Mucosa of descending colon (tissue), 3 donors: ENCODE data around the gene ETV4. TPM values are rescaled to one million over a fixed set of nuclear protein-coding genes. Genes with fewer than 3 reads are reported as not detected.

Experiments
- ATAC-seq: fragments of 200-7000 bp; cut with Tn5 transposase; one replicate; pipeline ENCODE4 v1.9.1; 2020; ENCODE audit warnings: mild to moderate bottlenecking, moderate library complexity
- DNase-seq, 3 donors: peaks; one replicate each; pipeline ENCODE4 v3.0.0-alpha.2; 2020
- H3K36me3 ChIP-seq: fragments of 200-600 bp; one replicate; pipeline ENCODE4 v1.8.0; 2021; ENCODE audit warnings: low read depth, mild to moderate bottlenecking
- H3K4me1 ChIP-seq: fragments of 200-600 bp; one replicate; pipeline ENCODE4 v1.8.0; 2021; ENCODE audit warnings: low read depth, mild to moderate bottlenecking
- H3K4me3 ChIP-seq: fragments of 200-600 bp; one replicate; pipeline ENCODE4 v1.8.0; 2021; ENCODE audit warnings: mild to moderate bottlenecking
- H3K9me3 ChIP-seq: fragments of 200-600 bp; one replicate; pipeline ENCODE4 v1.8.0; 2021; ENCODE audit warnings: mild to moderate bottlenecking
- CTCF ChIP-seq: fragments of 200-600 bp; IDR thresholded peaks from one replicate; pipeline ENCODE4 v1.8.0; 2022; ENCODE audit warnings: antibody characterized with exemption, mild to moderate bottlenecking
- intact Hi-C, 2 donors: fragments of 100-400 bp; cut with DNase I in 1 of 2; cut with micrococcal nuclease in 1 of 2; formaldehyde crosslinking; loops; one replicate each; pipeline versions ENCODE4 v1.11.0 to v1.11.1; 2022; cut with DNase I, micrococcal nuclease
- total RNA-seq, 3 donors: library from RNA; stranded (reverse); fragmentation: NEBNext Ultra II Directional in 2 of 3; extraction: Animal tissue kit (Norgen Biotek cat#: 25700) in 2 of 3; gene quantifications; one replicate each; pipeline versions ENCODE4 v1.2.1 to v1.2.4, GENCODE V29; 2021 to 2023
- donor health status: DM: no; HTN: no; CAD: no; lungs with moderate emphysema.
- donor health status: DM: no; HTN: no; CAD: no.
- donor health status: DM: no; HTN: yes; CAD: no.

Gene ETV4
- total RNA-seq, 3 donors from 2014 or later: 0.67 to 0.72 (median 0.70) TPM

DNA sequence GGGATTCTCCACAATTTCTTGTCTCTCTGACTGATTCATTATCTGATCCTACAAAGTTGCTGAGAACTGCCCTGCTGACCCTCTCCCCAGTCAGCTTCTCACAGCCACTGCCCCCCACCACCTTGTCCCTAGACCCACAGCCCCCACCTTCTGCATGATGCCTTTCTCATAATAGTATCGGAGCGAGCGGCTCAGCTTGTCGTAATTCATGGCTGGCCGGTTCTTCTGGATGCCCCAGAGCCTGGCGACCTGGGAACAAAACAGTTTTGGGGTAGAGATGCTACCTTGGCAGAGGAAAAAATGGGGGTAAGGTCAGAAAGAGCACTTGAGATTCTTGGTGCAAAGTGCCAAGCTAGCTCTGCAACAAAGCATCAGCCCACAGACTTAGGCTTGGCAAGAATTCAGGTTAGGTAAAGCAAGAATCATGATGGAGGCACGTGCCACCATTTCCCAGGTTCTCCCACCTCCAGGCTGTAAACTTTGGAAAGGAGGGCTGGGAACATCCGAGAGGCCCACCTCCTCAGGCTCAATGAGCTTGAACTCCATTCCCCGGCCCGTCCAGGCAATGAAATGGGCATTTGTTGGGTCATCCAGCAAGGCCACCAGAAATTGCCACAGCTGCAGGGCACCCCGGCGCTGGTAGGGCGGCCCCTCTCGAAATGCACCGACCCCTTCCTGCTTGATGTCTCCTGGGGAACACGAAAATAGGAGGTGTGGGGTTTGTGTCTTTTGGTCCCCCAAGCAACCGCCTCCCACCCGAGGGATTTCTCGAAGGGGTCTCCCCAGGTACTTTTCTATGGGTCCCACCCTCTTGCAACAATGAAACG, 16.9 kb downstream of the ETV4 start:
- Histone ChIP-seq H3K4me3 (no peak overlapping the region), H3K36me3 (peaks cover 8% of the 10 kb centered on the region), H3K4me1 (peaks cover 19% of the 10 kb centered on the region), H3K9me3 (no peaks in the 10 kb centered on the region)
- intact Hi-C loops: no loop called here
- no peak for ATAC-seq
- TF ChIP-seq CTCF: no peak
- DNase-seq: no peak

DNA sequence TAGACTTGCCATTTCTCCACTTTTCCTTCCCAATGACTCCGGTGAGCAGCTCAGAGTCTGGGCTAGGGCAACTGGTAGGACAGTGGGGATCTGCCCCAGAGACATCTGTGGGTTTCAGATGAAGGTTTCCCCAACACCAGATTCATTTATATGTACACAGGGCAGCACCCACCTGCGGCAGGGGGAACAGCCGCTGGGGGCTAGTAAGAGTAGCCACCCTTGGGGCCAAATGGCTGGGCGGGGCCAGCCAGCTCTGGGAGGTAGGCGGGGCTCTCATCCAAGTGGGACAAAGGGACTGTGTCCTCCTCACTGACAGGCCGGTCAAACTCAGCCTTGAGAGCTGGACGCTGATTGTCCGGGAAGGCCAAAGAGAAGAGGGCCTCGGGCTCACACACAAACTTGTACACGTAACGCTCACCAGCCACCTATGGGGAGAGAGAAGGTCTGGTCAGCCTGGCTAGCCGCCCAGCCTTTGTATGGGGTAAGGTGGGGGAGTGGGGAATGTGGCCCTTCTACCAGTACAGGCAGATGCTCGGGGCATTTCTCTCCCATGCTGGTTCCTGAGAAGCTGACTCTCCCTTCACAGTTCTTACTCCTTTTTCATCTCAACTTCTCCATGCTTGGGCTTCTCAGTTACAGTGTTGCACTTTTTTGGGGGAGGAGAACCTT, 17.7 kb downstream of the ETV4 start:
- peak; percentile 33 for ATAC-seq

DNA sequence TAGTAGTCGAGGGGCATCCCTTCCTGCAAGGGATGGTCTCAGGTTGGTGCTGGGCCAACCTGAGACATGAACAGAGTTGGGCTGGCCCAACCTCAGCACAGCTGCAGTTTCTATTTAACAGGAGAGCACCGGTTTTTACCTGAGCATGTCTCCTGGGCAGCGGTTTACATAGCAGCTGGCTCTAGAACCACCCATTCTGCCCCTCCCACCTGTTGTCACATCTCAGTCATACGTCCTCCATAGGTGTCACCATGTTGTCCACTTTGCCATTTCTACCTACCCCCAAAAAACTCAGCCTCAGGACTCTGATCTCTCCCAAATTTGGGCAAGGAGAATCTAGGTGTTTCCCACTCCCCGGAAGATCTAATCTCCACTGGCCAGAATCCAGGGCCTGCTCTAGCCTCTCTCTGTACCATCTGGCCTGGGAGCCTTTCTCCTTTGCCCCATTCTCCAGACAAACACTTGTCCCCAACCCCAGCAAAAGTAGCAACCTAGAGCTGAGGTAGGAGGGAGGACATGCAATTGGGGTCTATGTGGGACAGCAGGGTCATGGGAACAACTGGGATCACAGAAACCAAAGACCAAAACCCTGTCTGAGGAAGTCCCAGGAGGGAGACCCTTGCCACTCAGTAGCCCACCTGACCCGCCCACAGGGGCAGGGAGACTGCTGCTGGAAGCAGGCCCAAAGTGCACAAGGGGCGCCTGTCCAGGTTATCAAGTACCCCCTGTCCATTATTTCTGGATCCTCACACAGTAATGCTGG, 19.1 kb downstream of the ETV4 start:
- no peaks in the 10 kb centered on the region for H3K9me3 ChIP-seq
- no peak for TF ChIP-seq CTCF
- intact Hi-C loops: no loop called here
- ATAC-seq (no peak), DNase-seq (no peak)
- no peak overlapping the region for H3K4me3 ChIP-seq
- H3K4me1 ChIP-seq: peaks cover 12% of the 10 kb centered on the region
- peaks cover 8% of the 10 kb centered on the region for H3K36me3 ChIP-seq

More for the DNA sequence above, 17.7 kb downstream of the ETV4 start:
- intact Hi-C loops: no loop called here
- peak in 2 of 3 donors; percentile 58 to 64 for DNase-seq
- peaks cover 19% of the 10 kb centered on the region for H3K4me1 ChIP-seq
- no peaks in the 10 kb centered on the region for H3K9me3 ChIP-seq
- TF ChIP-seq CTCF: no peak
- peaks cover 8% of the 10 kb centered on the region for H3K36me3 ChIP-seq
- no peak overlapping the region for H3K4me3 ChIP-seq

DNA sequence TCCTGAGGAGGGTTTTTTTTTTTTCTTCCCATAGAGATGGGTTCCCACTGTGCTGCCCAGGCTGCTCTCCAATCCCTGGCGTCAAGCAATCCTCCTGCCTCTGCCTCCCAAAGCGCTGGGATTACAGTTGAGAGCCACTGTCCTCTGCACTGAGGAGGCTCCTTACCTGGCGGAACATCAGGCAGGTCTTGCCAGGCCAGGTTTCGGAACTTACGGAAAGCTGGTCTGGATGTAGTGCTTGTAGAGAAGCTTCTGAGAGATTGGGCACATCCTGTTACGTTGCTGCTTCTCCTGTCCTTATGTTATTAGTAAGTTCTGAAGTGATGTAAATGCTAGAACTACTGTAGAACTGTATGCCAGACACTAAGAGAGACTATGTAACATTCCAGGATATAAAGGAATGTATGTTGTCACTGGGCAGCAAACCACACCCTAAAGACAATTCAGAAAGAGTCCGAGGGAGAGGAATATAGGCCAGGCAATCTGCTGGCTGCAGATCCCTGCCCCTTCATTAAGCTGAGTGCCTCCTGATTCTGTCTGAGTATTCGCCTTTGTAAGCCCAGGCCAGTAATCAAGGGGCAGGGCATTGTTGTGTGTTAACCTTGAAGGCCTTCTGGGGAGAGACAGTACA, 21.1 kb downstream of the ETV4 start:
- no peaks in the 10 kb centered on the region for H3K9me3 ChIP-seq
- no peak overlapping the region for H3K4me3 ChIP-seq
- peaks cover 11% of the 10 kb centered on the region for H3K4me1 ChIP-seq
- peaks cover 8% of the 10 kb centered on the region for H3K36me3 ChIP-seq
- no peak for DNase-seq
- ATAC-seq: no peak
- no peak for TF ChIP-seq CTCF
- intact Hi-C loops: no loop called here

GRCh38 chr17:43521389-43521788, 24.8 kb downstream of the ETV4 start:
- Histone ChIP-seq H3K4me1 (no peaks in the 10 kb centered on the region), H3K9me3 (no peaks in the 10 kb centered on the region), H3K4me3 (no peak overlapping the region), H3K36me3 (peaks cover 8% of the 10 kb centered on the region)
- no peak for DNase-seq
- ATAC-seq: no peak
- intact Hi-C loops: no loop called here
- TF ChIP-seq CTCF: no peak
